SK-N-SH treated with all-trans-retinoic acid at 6 μM for 48 hours (cell line): Measurements from ENCODE around the gene DHDDS.

Source experiments
- ATAC-seq: fragments of 200-7000 bp; cut with Tn5 transposase; 3 replicates; pipeline ENCODE4 v1.9.1; 2020; ENCODE audit warnings: mild to moderate bottlenecking, moderate library complexity
- ARNTL ChIP-seq: fragments of 450-650 bp; formaldehyde crosslinking; IDR thresholded peaks from 2 replicates; pipeline ENCODE4 v1.5.0; 2020; ENCODE audit warnings: low read depth, mild to moderate bottlenecking, moderate library complexity, borderline replicate concordance
- CSDC2 ChIP-seq: fragments of 250-450 bp; sonication (Bioruptor Pico); IDR thresholded peaks from 2 replicates; pipeline ENCODE4 v1.5.0; 2020; ENCODE audit warnings: mild to moderate bottlenecking, moderate library complexity
- ESRRG ChIP-seq: fragments of 250-450 bp; sonication (Bioruptor Pico); IDR thresholded peaks from 2 replicates; pipeline ENCODE4 v1.6.1; 2021; ENCODE audit warnings: mild to moderate bottlenecking
- ISL1 ChIP-seq: fragments of 250-450 bp; sonication (Bioruptor Pico); IDR thresholded peaks from 2 replicates; pipeline ENCODE4 v2.1.2; 2022; ENCODE audit warnings: mild to moderate bottlenecking, moderate library complexity
- OSR1 ChIP-seq: fragments of 250-450 bp; sonication (Bioruptor Pico); IDR thresholded peaks from 2 replicates; pipeline ENCODE4 v1.8.0; 2022; ENCODE audit warnings: moderate library complexity, mild to moderate bottlenecking, inconsistent platforms
- PPARA ChIP-seq: fragments of 250-450 bp; sonication (Bioruptor Pico); IDR thresholded peaks from 2 replicates; pipeline ENCODE4 v1.5.0; 2020; ENCODE audit warnings: mild to moderate bottlenecking, borderline replicate concordance
- SNAI2 ChIP-seq: fragments of 250-450 bp; sonication (Bioruptor Pico); IDR thresholded peaks from 2 replicates; pipeline ENCODE4 v1.5.0; 2020; ENCODE audit warnings: mild to moderate bottlenecking, moderate library complexity
- TCF4 ChIP-seq: fragments of 250-450 bp; sonication (Bioruptor Pico); IDR thresholded peaks from 2 replicates; pipeline ENCODE4 v1.8.0; 2021; ENCODE audit warnings: mild to moderate bottlenecking, moderate library complexity, borderline replicate concordance
- TOX ChIP-seq: fragments of 250-450 bp; sonication (Bioruptor Pico); IDR thresholded peaks from 2 replicates; pipeline ENCODE4 v1.8.0; 2021; ENCODE audit warnings: mild to moderate bottlenecking, moderate library complexity, borderline replicate concordance
- ZC3H10 ChIP-seq: fragments of 250-450 bp; sonication (Bioruptor Pico); IDR thresholded peaks from 2 replicates; pipeline ENCODE4 v1.5.1; 2021; ENCODE audit warnings: mild to moderate bottlenecking, moderate library complexity
- ZFP3 ChIP-seq: fragments of 250-450 bp; sonication (Bioruptor Pico); IDR thresholded peaks from 2 replicates; pipeline ENCODE4 v1.5.0; 2020; ENCODE audit warnings: mild to moderate bottlenecking, moderate library complexity
- ZFP30 ChIP-seq: fragments of 450-650 bp; formaldehyde crosslinking; IDR thresholded peaks from 2 replicates; pipeline ENCODE4 v1.5.0; 2022; ENCODE audit warnings: mild to moderate bottlenecking, moderate library complexity
- ZNF70 ChIP-seq: fragments of 450-650 bp; formaldehyde crosslinking; IDR thresholded peaks from 2 replicates; pipeline ENCODE4 v1.5.0; 2020; ENCODE audit warnings: mild to moderate bottlenecking, moderate library complexity
- ZNF8 ChIP-seq: fragments of 450-650 bp; formaldehyde crosslinking; IDR thresholded peaks from 2 replicates; pipeline ENCODE4 v1.5.0; 2020; ENCODE audit warnings: mild to moderate bottlenecking, moderate library complexity
- TF ChIP-seq, protein P1 (sequence below): fragments of 250-450 bp; sonication (Bioruptor Pico); IDR thresholded peaks from 2 replicates; pipeline ENCODE4 v1.5.0; 2020; ENCODE audit warnings: mild to moderate bottlenecking, moderate library complexity
- TF ChIP-seq, protein P2 (sequence below): fragments of 250-450 bp; sonication (Bioruptor Pico); IDR thresholded peaks from 2 replicates; pipeline ENCODE4 v1.8.0; 2020; ENCODE audit warnings: mild to moderate bottlenecking, moderate library complexity, borderline replicate concordance
- TF ChIP-seq, protein P3 (sequence below): fragments of 250-450 bp; sonication (Bioruptor Pico); IDR thresholded peaks from 2 replicates; pipeline ENCODE4 v1.5.1; 2021; ENCODE audit warnings: mild to moderate bottlenecking, moderate library complexity
- TF ChIP-seq, protein P4 (sequence below): fragments of 250-450 bp; sonication (Bioruptor Pico); IDR thresholded peaks from 2 replicates; pipeline ENCODE4 v1.5.1; 2020; ENCODE audit warnings: low read depth, mild to moderate bottlenecking, moderate library complexity

DHDDS gene

DNA sequence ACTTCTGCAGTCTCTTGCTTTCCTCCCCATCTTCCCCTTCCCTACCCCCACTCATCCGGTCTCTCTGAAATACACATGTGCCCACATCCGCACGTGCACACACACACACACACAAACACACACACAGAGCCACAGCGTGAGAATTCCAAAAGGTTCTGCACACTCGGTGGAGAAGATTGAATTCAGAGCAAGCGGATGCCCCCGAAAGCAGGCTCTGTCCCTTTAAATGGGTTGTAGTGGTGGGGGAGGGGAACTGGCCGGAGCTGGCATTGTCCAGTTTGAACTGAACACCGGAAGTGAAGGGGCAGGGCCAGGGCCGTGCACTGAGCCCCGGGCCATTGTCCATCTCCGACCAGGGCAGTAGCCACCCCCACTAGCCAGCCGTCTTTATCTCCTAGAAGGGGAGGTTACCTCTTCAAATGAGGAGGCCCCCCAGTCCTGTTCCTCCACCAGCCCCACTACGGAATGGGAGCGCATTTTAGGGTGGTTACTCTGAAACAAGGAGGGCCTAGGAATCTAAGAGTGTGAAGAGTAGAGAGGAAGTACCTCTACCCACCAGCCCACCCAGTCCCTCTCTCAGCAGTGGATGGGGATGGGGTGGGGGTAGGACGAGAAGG is 22.8 kb upstream of the DHDDS start:
- no peak for ATAC-seq
- no peak for TF ChIP-seq ZFP3 (CRISPR knock-in tag)
- TF ChIP-seq, protein P1, sequence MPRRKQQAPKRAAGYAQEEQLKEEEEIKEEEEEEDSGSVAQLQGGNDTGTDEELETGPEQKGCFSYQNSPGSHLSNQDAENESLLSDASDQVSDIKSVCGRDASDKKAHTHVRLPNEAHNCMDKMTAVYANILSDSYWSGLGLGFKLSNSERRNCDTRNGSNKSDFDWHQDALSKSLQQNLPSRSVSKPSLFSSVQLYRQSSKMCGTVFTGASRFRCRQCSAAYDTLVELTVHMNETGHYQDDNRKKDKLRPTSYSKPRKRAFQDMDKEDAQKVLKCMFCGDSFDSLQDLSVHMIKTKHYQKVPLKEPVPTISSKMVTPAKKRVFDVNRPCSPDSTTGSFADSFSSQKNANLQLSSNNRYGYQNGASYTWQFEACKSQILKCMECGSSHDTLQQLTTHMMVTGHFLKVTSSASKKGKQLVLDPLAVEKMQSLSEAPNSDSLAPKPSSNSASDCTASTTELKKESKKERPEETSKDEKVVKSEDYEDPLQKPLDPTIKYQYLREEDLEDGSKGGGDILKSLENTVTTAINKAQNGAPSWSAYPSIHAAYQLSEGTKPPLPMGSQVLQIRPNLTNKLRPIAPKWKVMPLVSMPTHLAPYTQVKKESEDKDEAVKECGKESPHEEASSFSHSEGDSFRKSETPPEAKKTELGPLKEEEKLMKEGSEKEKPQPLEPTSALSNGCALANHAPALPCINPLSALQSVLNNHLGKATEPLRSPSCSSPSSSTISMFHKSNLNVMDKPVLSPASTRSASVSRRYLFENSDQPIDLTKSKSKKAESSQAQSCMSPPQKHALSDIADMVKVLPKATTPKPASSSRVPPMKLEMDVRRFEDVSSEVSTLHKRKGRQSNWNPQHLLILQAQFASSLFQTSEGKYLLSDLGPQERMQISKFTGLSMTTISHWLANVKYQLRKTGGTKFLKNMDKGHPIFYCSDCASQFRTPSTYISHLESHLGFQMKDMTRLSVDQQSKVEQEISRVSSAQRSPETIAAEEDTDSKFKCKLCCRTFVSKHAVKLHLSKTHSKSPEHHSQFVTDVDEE (CRISPR knock-in tag), result no peak
- TF ChIP-seq, protein P2, sequence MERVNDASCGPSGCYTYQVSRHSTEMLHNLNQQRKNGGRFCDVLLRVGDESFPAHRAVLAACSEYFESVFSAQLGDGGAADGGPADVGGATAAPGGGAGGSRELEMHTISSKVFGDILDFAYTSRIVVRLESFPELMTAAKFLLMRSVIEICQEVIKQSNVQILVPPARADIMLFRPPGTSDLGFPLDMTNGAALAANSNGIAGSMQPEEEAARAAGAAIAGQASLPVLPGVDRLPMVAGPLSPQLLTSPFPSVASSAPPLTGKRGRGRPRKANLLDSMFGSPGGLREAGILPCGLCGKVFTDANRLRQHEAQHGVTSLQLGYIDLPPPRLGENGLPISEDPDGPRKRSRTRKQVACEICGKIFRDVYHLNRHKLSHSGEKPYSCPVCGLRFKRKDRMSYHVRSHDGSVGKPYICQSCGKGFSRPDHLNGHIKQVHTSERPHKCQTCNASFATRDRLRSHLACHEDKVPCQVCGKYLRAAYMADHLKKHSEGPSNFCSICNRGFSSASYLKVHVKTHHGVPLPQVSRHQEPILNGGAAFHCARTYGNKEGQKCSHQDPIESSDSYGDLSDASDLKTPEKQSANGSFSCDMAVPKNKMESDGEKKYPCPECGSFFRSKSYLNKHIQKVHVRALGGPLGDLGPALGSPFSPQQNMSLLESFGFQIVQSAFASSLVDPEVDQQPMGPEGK (CRISPR knock-in tag), result no peak
- no peak for TF ChIP-seq ZFP30 (CRISPR knock-in tag)
- no peak for TF ChIP-seq TOX (CRISPR knock-in tag)
- no peak for TF ChIP-seq ZC3H10 (CRISPR knock-in tag)
- TF ChIP-seq ZNF70 (CRISPR knock-in tag), result no peak
- TF ChIP-seq ISL1 (CRISPR knock-in tag), result no peak

DNA sequence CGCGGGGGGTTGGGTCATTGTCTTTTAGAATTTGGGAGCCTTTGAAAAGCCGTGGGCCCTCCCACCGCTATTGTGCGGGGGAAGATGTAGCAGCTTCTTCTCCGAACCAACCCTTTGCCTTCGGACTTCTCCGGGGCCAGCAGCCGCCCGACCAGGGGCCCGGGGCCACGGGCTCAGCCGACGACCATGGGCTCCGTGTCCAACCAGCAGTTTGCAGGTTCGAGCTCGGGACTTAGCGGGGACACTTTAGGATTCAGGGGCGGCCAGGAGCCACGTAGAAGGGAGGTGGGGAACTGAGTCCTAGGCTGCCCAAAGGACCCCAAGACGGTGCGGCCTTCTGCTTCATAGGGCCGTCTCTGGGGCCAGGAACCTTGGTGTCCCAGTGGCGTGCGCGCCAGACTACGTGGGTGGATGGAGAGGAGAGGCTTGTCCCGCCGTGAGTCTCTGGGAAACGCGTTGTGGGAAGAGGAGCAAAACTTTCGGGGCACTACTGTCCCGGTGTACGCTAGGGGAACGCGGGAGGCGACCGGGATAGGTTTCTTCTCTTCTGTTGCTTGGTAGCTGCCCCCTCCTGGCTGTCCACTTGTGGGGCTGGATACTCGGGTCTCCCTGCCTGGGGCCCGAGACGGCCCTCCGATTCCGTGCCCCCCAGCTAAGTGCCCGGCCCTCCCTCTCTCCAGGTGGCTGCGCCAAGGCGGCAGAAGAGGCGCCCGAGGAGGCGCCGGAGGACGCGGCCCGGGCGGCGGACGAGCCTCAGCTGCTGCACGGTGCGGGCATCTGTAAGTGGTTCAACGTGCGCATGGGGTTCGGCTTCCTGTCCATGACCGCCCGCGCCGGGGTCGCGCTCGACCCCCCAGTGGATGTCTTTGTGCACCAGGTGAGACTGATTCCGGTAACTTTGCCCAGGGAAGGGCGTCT is 21.2 kb upstream of the DHDDS start, which contains the start of gene LIN28A:
LIN28A (plus strand) TSS at position 112 of the 918 bp plus-strand sequence; CDS start at position 187, 75 bp downstream.
- no peak for ATAC-seq
- TF ChIP-seq ESRRG (CRISPR knock-in tag) (no peak), ZNF70 (CRISPR knock-in tag) (no peak), ZNF8 (CRISPR knock-in tag) (no peak), OSR1 (CRISPR knock-in tag) (no peak), CSDC2 (CRISPR knock-in tag) (no peak), ZC3H10 (CRISPR knock-in tag) (no peak), SNAI2 (CRISPR knock-in tag) (no peak), ARNTL (no peak), TOX (CRISPR knock-in tag) (no peak), TCF4 (CRISPR knock-in tag) (no peak), PPARA (CRISPR knock-in tag) (no peak), ISL1 (CRISPR knock-in tag) (no peak)
- TF ChIP-seq, protein P2 (CRISPR knock-in tag), result no peak
- TF ChIP-seq, protein P3, sequence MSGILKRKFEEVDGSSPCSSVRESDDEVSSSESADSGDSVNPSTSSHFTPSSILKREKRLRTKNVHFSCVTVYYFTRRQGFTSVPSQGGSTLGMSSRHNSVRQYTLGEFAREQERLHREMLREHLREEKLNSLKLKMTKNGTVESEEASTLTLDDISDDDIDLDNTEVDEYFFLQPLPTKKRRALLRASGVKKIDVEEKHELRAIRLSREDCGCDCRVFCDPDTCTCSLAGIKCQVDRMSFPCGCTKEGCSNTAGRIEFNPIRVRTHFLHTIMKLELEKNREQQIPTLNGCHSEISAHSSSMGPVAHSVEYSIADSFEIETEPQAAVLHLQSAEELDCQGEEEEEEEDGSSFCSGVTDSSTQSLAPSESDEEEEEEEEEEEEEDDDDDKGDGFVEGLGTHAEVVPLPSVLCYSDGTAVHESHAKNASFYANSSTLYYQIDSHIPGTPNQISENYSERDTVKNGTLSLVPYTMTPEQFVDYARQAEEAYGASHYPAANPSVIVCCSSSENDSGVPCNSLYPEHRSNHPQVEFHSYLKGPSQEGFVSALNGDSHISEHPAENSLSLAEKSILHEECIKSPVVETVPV (CRISPR knock-in tag), result no peak
- TF ChIP-seq, protein P4, sequence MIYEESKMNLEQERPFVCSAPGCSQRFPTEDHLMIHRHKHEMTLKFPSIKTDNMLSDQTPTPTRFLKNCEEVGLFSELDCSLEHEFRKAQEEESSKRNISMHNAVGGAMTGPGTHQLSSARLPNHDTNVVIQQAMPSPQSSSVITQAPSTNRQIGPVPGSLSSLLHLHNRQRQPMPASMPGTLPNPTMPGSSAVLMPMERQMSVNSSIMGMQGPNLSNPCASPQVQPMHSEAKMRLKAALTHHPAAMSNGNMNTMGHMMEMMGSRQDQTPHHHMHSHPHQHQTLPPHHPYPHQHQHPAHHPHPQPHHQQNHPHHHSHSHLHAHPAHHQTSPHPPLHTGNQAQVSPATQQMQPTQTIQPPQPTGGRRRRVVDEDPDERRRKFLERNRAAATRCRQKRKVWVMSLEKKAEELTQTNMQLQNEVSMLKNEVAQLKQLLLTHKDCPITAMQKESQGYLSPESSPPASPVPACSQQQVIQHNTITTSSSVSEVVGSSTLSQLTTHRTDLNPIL (CRISPR knock-in tag), result no peak
- TF ChIP-seq, protein P1 (CRISPR knock-in tag), result no peak
- TF ChIP-seq, all 23 proteins: peak for 0
